H9 (cell line): Measurements from ENCODE around the gene CCDC194. TPM values are rescaled to one million over a fixed set of nuclear protein-coding genes. Genes with fewer than 3 reads are reported as not detected.

Experiments
- DNase-seq: peaks from one replicate; pipeline ENCODE4 v3.0.0-alpha.2; 2017
- H2AFZ ChIP-seq: one replicate; pipeline ENCODE4 v1.6.1; 2013; ENCODE audit warnings: mild to moderate bottlenecking, low read length, control low read depth, moderate library complexity
- H2AK5ac ChIP-seq: 2 replicates; pipeline ENCODE4 v1.6.1; 2013; ENCODE audit warnings: low read length, control low read depth, mixed read lengths; ENCODE audit not compliant: insufficient read length
- H2BK120ac ChIP-seq: one replicate; pipeline ENCODE4 v1.6.1; 2013; ENCODE audit warnings: low read depth, mild to moderate bottlenecking, low read length, control low read depth, inconsistent platforms; ENCODE audit not compliant: poor library complexity, severe bottlenecking
- H2BK12ac ChIP-seq: 2 replicates; pipeline ENCODE4 v1.6.1; 2013; ENCODE audit warnings: low read length, control low read depth, mixed read lengths, low read depth; ENCODE audit not compliant: insufficient read length
- H2BK15ac ChIP-seq: 2 replicates; pipeline ENCODE4 v1.6.1; 2013; ENCODE audit warnings: low read depth, low read length, control low read depth
- H2BK20ac ChIP-seq: one replicate; pipeline ENCODE4 v1.6.1; 2013; ENCODE audit warnings: low read depth, mild to moderate bottlenecking, low read length, control low read depth, inconsistent platforms; ENCODE audit not compliant: poor library complexity, severe bottlenecking
- H2BK5ac ChIP-seq: 2 replicates; pipeline ENCODE4 v1.6.1; 2013; ENCODE audit warnings: low read length, control low read depth, mixed read lengths; ENCODE audit not compliant: insufficient read length
- H3K14ac ChIP-seq: 2 replicates; pipeline ENCODE4 v1.6.1; 2013; ENCODE audit warnings: low read length, control low read depth; ENCODE audit not compliant: insufficient read depth
- H3K18ac ChIP-seq: 2 replicates; pipeline ENCODE4 v1.6.1; 2013; ENCODE audit warnings: low read depth, mild to moderate bottlenecking, mixed read lengths, low read length, control low read depth; ENCODE audit not compliant: insufficient read length
- H3K23ac ChIP-seq: 2 replicates; pipeline ENCODE4 v1.6.1; 2013; ENCODE audit warnings: low read length, control low read depth, mixed read lengths, low read depth; ENCODE audit not compliant: insufficient read length
- H3K23me2 ChIP-seq: 2 replicates; pipeline ENCODE4 v1.6.1; 2013; ENCODE audit warnings: low read depth, mild to moderate bottlenecking, mixed read lengths, low read length, control low read depth; ENCODE audit not compliant: insufficient read length, poor library complexity, severe bottlenecking
- H3K27ac ChIP-seq: 2 replicates; pipeline ENCODE4 v1.5.1; 2013; ENCODE audit warnings: low read length, control low read depth, mixed read lengths, low read depth; ENCODE audit not compliant: insufficient read length
- H3K27me3 ChIP-seq: 2 replicates; pipeline ENCODE4 v1.6.1; 2013; ENCODE audit warnings: low read length, control low read depth, inconsistent platforms; ENCODE audit not compliant: insufficient read depth
- H3K4ac ChIP-seq: 2 replicates; pipeline ENCODE4 v1.6.1; 2013; ENCODE audit warnings: low read depth, mild to moderate bottlenecking, control low read depth, inconsistent platforms, low read length, moderate library complexity
- H3K4me1 ChIP-seq: 2 replicates; pipeline ENCODE4 v1.6.1; 2013; ENCODE audit warnings: low read length, control low read depth, inconsistent platforms; ENCODE audit not compliant: insufficient read depth
- H3K4me2 ChIP-seq: 2 replicates; pipeline ENCODE4 v1.6.1; 2013; ENCODE audit warnings: low read length, control low read depth, mixed read lengths; ENCODE audit not compliant: insufficient read length, insufficient read depth
- H3K56ac ChIP-seq: 2 replicates; pipeline ENCODE4 v1.6.1; 2013; ENCODE audit warnings: low read depth, mild to moderate bottlenecking, mixed read lengths, low read length, control low read depth; ENCODE audit not compliant: insufficient read length
- H3K79me1 ChIP-seq: 2 replicates; pipeline ENCODE4 v1.6.1; 2013; ENCODE audit warnings: low read depth, mild to moderate bottlenecking, moderate library complexity, low read length, control low read depth, inconsistent platforms; ENCODE audit not compliant: insufficient read depth, poor library complexity, severe bottlenecking
- H3K79me2 ChIP-seq: 2 replicates; pipeline ENCODE4 v1.6.1; 2013; ENCODE audit warnings: low read length, control low read depth, inconsistent platforms; ENCODE audit not compliant: insufficient read depth
- H3K9ac ChIP-seq: 2 replicates; pipeline ENCODE4 v1.6.1; 2013; ENCODE audit warnings: low read length, control low read depth, mixed read lengths; ENCODE audit not compliant: insufficient read length; ENCODE audit errors: extremely low read depth
- H3K9me3 ChIP-seq: one replicate; pipeline ENCODE4 v1.6.1; 2013; ENCODE audit warnings: low read depth, low read length, inconsistent platforms; ENCODE audit not compliant: control insufficient read depth
- H3T11ph ChIP-seq: one replicate; pipeline ENCODE4 v1.6.1; 2013; ENCODE audit warnings: mild to moderate bottlenecking, low read length, control low read depth, inconsistent platforms
- H4K20me1 ChIP-seq: one replicate; pipeline ENCODE4 v1.6.1; 2013; ENCODE audit not compliant: control insufficient read depth, insufficient read length, insufficient read depth
- H4K5ac ChIP-seq: 2 replicates; pipeline ENCODE4 v1.6.1; 2013; ENCODE audit warnings: low read depth, mild to moderate bottlenecking, mixed read lengths, low read length, control low read depth; ENCODE audit not compliant: insufficient read length
- H4K8ac ChIP-seq: replicated peaks from 2 replicates; pipeline ENCODE4 v1.6.1; 2013; ENCODE audit warnings: low read length, control low read depth, mixed read lengths, low read depth; ENCODE audit not compliant: insufficient read length
- H4K91ac ChIP-seq: 2 replicates; pipeline ENCODE4 v1.6.1; 2013; ENCODE audit warnings: low read depth, mild to moderate bottlenecking, moderate library complexity, mixed read lengths, low read length, control low read depth; ENCODE audit not compliant: insufficient read length
- H3K27ac Mint-ChIP-seq, 3 experiments: 2 replicates in 2 of 3; 3 replicates in 1 of 3; pipeline ENCODE4 v1.8.0; 2020 to 2021; ENCODE audit warnings: mixed read lengths in 3 of 3, mild to moderate bottlenecking in 1 of 3, moderate library complexity in 1 of 3
- H3K27me3 Mint-ChIP-seq: 2 replicates; pipeline ENCODE4 v1.8.0; 2021; ENCODE audit warnings: low read depth, mild to moderate bottlenecking, moderate library complexity, mixed read lengths
- H3K36me3 Mint-ChIP-seq, 3 experiments: 2 replicates in 2 of 3; 3 replicates in 1 of 3; pipeline ENCODE4 v1.8.0; 2020 to 2021; ENCODE audit warnings: low read depth in 3 of 3, mixed read lengths in 3 of 3; ENCODE audit not compliant: insufficient read depth in 1 of 3
- H3K4me1 Mint-ChIP-seq, 2 experiments: 2 replicates each; pipeline ENCODE4 v1.8.0; 2020; ENCODE audit warnings: mixed read lengths in 2 of 2
- H3K4me3 Mint-ChIP-seq, 2 experiments: 2 replicates in 1 of 2; 3 replicates in 1 of 2; pipeline ENCODE4 v1.8.0; 2020 to 2021; ENCODE audit warnings: mild to moderate bottlenecking in 2 of 2, mixed read lengths in 2 of 2, moderate library complexity in 1 of 2
- H3K9me3 Mint-ChIP-seq, 2 experiments: 2 replicates in 1 of 2; 3 replicates in 1 of 2; pipeline ENCODE4 v1.8.0; 2020; ENCODE audit warnings: mild to moderate bottlenecking in 2 of 2, mixed read lengths in 2 of 2, moderate library complexity in 1 of 2
- CTCF ChIP-seq: fragments of 200-600 bp; sonication (generic); conservative IDR thresholded peaks from 3 replicates; pipeline ENCODE4 v1.8.0; 2021; ENCODE audit warnings: antibody characterized with exemption, mild to moderate bottlenecking
- WGBS: extraction: QIAGEN DNeasy Blood & Tissue Kit; methylation state at CpG from one replicate; pipeline ENCODE4 v1.1.7; 2013; ENCODE audit warnings: missing lambda C conversion rate, low lambda C conversion rate, mixed read lengths; ENCODE audit not compliant: insufficient read length; ENCODE audit errors: extremely low coverage; 5-methylcytosine and 5-hydroxymethylcytosine counted together
- total RNA-seq: library from RNA; stranded (reverse); gene quantifications from 2 replicates; pipeline ENCODE4 v1.2.1, GENCODE V29; 2021

Gene CCDC194
- total RNA-seq, 1 experiment from 2014 or later = 0.68 TPM

- no peak overlapping the region for H3T11ph ChIP-seq
- no peaks in the 10 kb centered on the region for H3K79me2 ChIP-seq
- no peaks in the 10 kb centered on the region for H3K27me3 ChIP-seq
- H3K27ac ChIP-seq = no peak overlapping the region
- no peak overlapping the region for H4K8ac ChIP-seq
- peak overlapping the region in 1 of 3 experiments; percentile 68; a peak in 2 of 7 replicates for H3K27ac Mint-ChIP-seq
- H4K91ac ChIP-seq = no peak overlapping the region
- no peaks in the 10 kb centered on the region; a peak in 2 of 5 replicates for H3K9me3 Mint-ChIP-seq
- peak overlapping the region in 1 of 2 experiments; percentile 58; a peak in 1 of 5 replicates for H3K4me3 Mint-ChIP-seq
- no peak overlapping the region for H2BK12ac ChIP-seq
- H2BK20ac ChIP-seq = no peak overlapping the region
- H3K4me1 ChIP-seq = no peaks in the 10 kb centered on the region
- H3K4me2 ChIP-seq = no peak overlapping the region
- no peak overlapping the region for H3K4ac ChIP-seq
- H3K36me3 Mint-ChIP-seq = peaks cover 0 to 7% (median 0%) of the 10 kb centered on the region in 3 experiments; a peak in 2 of 7 replicates
- no peaks in the 10 kb centered on the region for H3K79me1 ChIP-seq
- H2AFZ ChIP-seq = no peak overlapping the region
- no peak overlapping the region for H2BK120ac ChIP-seq
- no peak for TF ChIP-seq CTCF
- H2BK15ac ChIP-seq = no peak overlapping the region
- H3K9me3 ChIP-seq = no peaks in the 10 kb centered on the region
- no peak overlapping the region for H4K5ac ChIP-seq
- no peaks in the 10 kb centered on the region for H4K20me1 ChIP-seq
- peaks cover 19 to 26% of the 10 kb centered on the region in 2 experiments for H3K4me1 Mint-ChIP-seq
- DNase-seq = peak; percentile 86
- no peaks in the 10 kb centered on the region for H3K23me2 ChIP-seq
- no CpG with 5 or more reads among the region's 12 CpGs for WGBS
- no peak overlapping the region for H2AK5ac ChIP-seq
- peaks cover 4% of the 10 kb centered on the region for H3K27me3 Mint-ChIP-seq
- H3K9ac ChIP-seq = no peak overlapping the region
- H3K56ac ChIP-seq = no peak overlapping the region
- H3K23ac ChIP-seq = no peak overlapping the region
- H3K18ac ChIP-seq = peak overlapping the region; percentile 81
- no peak overlapping the region for H3K14ac ChIP-seq
- no peak overlapping the region for H2BK5ac ChIP-seq
Observed at GRCh38 chr19:17348700-17349099, 45.3 kb downstream of the CCDC194 start.
